Activated CD4-positive, alpha-beta memory T cell treated with anti-CD3 and anti-CD28 coated beads for 36 hours (primary cell): ENCODE results near the gene KDM1A. TPM values are rescaled to one million over a fixed set of nuclear protein-coding genes. Genes with fewer than 3 reads are reported as not detected.
A peak's percentile ranks its signal among the peaks of the same experiment; 100 is the strongest.

Source experiments
- CTCF ChIA-PET: fragments of 350-600 bp; sonication (Branson Sonifier 250); formaldehyde crosslinking; loops from one replicate; lab custom pipeline; 2021; ENCODE audit warnings: antibody characterized with exemption, inconsistent platforms; lab: Charles Lee
- POLR2A ChIA-PET: fragments of 350-600 bp; sonication (Branson Sonifier 250); formaldehyde crosslinking; loops from one replicate; lab custom pipeline; 2021; ENCODE audit warnings: antibody characterized with exemption; lab: Charles Lee
- DNase-seq: peaks from one replicate; pipeline ENCODE4 v3.0.0-alpha.2; 2020
- H3K27ac Mint-ChIP-seq: one replicate; pipeline ENCODE4 v1.8.0; 2021; ENCODE audit warnings: mixed read lengths
- H3K27me3 Mint-ChIP-seq: one replicate; pipeline ENCODE4 v1.8.0; 2021; ENCODE audit warnings: mixed read lengths
- H3K36me3 Mint-ChIP-seq: one replicate; pipeline ENCODE4 v1.8.0; 2021; ENCODE audit warnings: mixed read lengths
- H3K4me1 Mint-ChIP-seq: one replicate; pipeline ENCODE4 v1.8.0; 2021; ENCODE audit warnings: low read depth, mixed read lengths
- H3K4me3 Mint-ChIP-seq: one replicate; pipeline ENCODE4 v1.8.0; 2021; ENCODE audit warnings: mild to moderate bottlenecking, mixed read lengths
- H3K9me3 Mint-ChIP-seq: one replicate; pipeline ENCODE4 v1.8.0; 2021; ENCODE audit warnings: mixed read lengths
- intact Hi-C: fragments of 100-400 bp; cut with micrococcal nuclease; formaldehyde crosslinking; loops from one replicate; pipeline ENCODE4 v1.15.1; 2023
- total RNA-seq, 2 experiments: library from RNA; stranded (reverse); gene quantifications; one replicate each; pipeline ENCODE4 v1.2.3, GENCODE V29; 2021

Gene KDM1A
- total RNA-seq, 2 experiments from 2014 or later: 60.2 to 61.9 TPM

- H3K27me3 Mint-ChIP-seq: no peaks in the 10 kb centered on the region
- no peak for DNase-seq
- intact Hi-C loops: no loop called here
- ChIA-PET POLR2A (no interaction called here), CTCF (interaction anchor here (5.4 kb wide), 1 partner anchor 67 kb away, joined by 34 read pairs; no protein-coding TSS in a partner anchor)
- H3K9me3 Mint-ChIP-seq: no peaks in the 10 kb centered on the region
- H3K27ac Mint-ChIP-seq: no peak overlapping the region
- H3K36me3 Mint-ChIP-seq: no peaks in the 10 kb centered on the region
- H3K4me1 Mint-ChIP-seq: peaks cover 64% of the 10 kb centered on the region
- H3K4me3 Mint-ChIP-seq: no peak overlapping the region
Measured at GRCh38 chr1:23116921-23117699, 97.8 kb downstream of the KDM1A start.

GRCh38 chr1:23118407-23118806, 99.1 kb downstream of the KDM1A start:
- no peak for DNase-seq
- ChIA-PET POLR2A (interaction anchor here (1.7 to 2.4 kb wide), 3 partner anchors 8 to 50 kb away, joined by 6 to 14 read pairs (median 11); partner anchors contain the start of gene LUZP1), CTCF (interaction anchor here (4.0 to 5.4 kb wide), 2 partner anchors 19 to 65 kb away, joined by 28 to 34 read pairs; no protein-coding TSS in a partner anchor)
- no peaks in the 10 kb centered on the region for H3K27me3 Mint-ChIP-seq
- H3K27ac Mint-ChIP-seq: peak overlapping the region; percentile 77
- no peaks in the 10 kb centered on the region for H3K36me3 Mint-ChIP-seq
- no peak overlapping the region for H3K4me3 Mint-ChIP-seq
- H3K4me1 Mint-ChIP-seq: peaks cover 59% of the 10 kb centered on the region
- intact Hi-C loops: no loop called here
- no peaks in the 10 kb centered on the region for H3K9me3 Mint-ChIP-seq

GRCh38 chr1:23118957-23119792, 99.9 kb downstream of the KDM1A start:
- H3K27me3 Mint-ChIP-seq: no peaks in the 10 kb centered on the region
- peak overlapping the region; percentile 77 for H3K27ac Mint-ChIP-seq
- H3K4me3 Mint-ChIP-seq: peak overlapping the region; percentile 56
- no peaks in the 10 kb centered on the region for H3K36me3 Mint-ChIP-seq
- no peaks in the 10 kb centered on the region for H3K9me3 Mint-ChIP-seq
- POLR2A ChIA-PET: interaction anchor here (1.7 to 2.4 kb wide), 3 partner anchors 9 to 49 kb away, joined by 6 to 14 read pairs (median 11); partner anchors contain the start of gene LUZP1
- DNase-seq: peak; percentile 74
- CTCF ChIA-PET: interaction anchor here (1.3 to 5.4 kb wide), 3 partner anchors 19 to 64 kb away, joined by 3 to 34 read pairs (median 28); no protein-coding TSS in a partner anchor
- H3K4me1 Mint-ChIP-seq: peaks cover 61% of the 10 kb centered on the region
- intact Hi-C loops: loop anchor here (1.0 kb wide), 1 partner anchor 16 kb away; no protein-coding TSS in a partner anchor

- H3K4me3 Mint-ChIP-seq: no peak overlapping the region
- peaks cover 63% of the 10 kb centered on the region for H3K4me1 Mint-ChIP-seq
- ChIA-PET CTCF (interaction anchor here (0.7 to 5.4 kb wide), 5 partner anchors 18 to 63 kb away, joined by 3 to 34 read pairs (median 4); no protein-coding TSS in a partner anchor), POLR2A (interaction anchor here (2.4 kb wide), 1 partner anchor 10 kb away, joined by 11 read pairs; no protein-coding TSS in a partner anchor)
- no peaks in the 10 kb centered on the region for H3K9me3 Mint-ChIP-seq
- no peaks in the 10 kb centered on the region for H3K36me3 Mint-ChIP-seq
- H3K27ac Mint-ChIP-seq: no peak overlapping the region
- no peaks in the 10 kb centered on the region for H3K27me3 Mint-ChIP-seq
- intact Hi-C loops: no loop called here
- DNase-seq: no peak
Measured at GRCh38 chr1:23120383-23120782, 101.1 kb downstream of the KDM1A start.

- peak overlapping the region; percentile 18 for H3K27ac Mint-ChIP-seq
- no peaks in the 10 kb centered on the region for H3K9me3 Mint-ChIP-seq
- ChIA-PET CTCF (interaction anchor here (1.2 to 5.4 kb wide), 4 partner anchors 21 to 63 kb away, joined by 3 to 34 read pairs (median 4); no protein-coding TSS in a partner anchor), POLR2A (interaction anchor here (1.1 kb wide), 1 partner anchor 19 kb away, joined by 3 read pairs; no protein-coding TSS in a partner anchor)
- no peaks in the 10 kb centered on the region for H3K27me3 Mint-ChIP-seq
- DNase-seq: no peak
- intact Hi-C loops: no loop called here
- H3K36me3 Mint-ChIP-seq: no peaks in the 10 kb centered on the region
- H3K4me3 Mint-ChIP-seq: no peak overlapping the region
- H3K4me1 Mint-ChIP-seq: peaks cover 67% of the 10 kb centered on the region
Measured at GRCh38 chr1:23122023-23122748, 102.9 kb downstream of the KDM1A start.

GRCh38 chr1:23122796-23123195, 103.5 kb downstream of the KDM1A start:
- ChIA-PET POLR2A (no interaction called here), CTCF (interaction anchor here (1.2 to 1.5 kb wide), 3 partner anchors 22 to 62 kb away, joined by 3 to 6 read pairs (median 3); no protein-coding TSS in a partner anchor)
- H3K27ac Mint-ChIP-seq: no peak overlapping the region
- no peaks in the 10 kb centered on the region for H3K36me3 Mint-ChIP-seq
- H3K9me3 Mint-ChIP-seq: no peaks in the 10 kb centered on the region
- H3K4me1 Mint-ChIP-seq: peaks cover 64% of the 10 kb centered on the region
- DNase-seq: no peak
- H3K4me3 Mint-ChIP-seq: no peak overlapping the region
- intact Hi-C loops: no loop called here
- no peaks in the 10 kb centered on the region for H3K27me3 Mint-ChIP-seq

GRCh38 chr1:23123528-23123927, 104.3 kb downstream of the KDM1A start:
- Mint-ChIP-seq H3K9me3 (no peaks in the 10 kb centered on the region), H3K27me3 (no peaks in the 10 kb centered on the region), H3K4me1 (peaks cover 61% of the 10 kb centered on the region), H3K36me3 (no peaks in the 10 kb centered on the region), H3K4me3 (no peak overlapping the region), H3K27ac (no peak overlapping the region)
- CTCF ChIA-PET: interaction anchor here (1.0 to 1.5 kb wide), 3 partner anchors 24 to 61 kb away, joined by 3 to 6 read pairs (median 3); no protein-coding TSS in a partner anchor
- POLR2A ChIA-PET: no interaction called here
- intact Hi-C loops: no loop called here
- no peak for DNase-seq

GRCh38 chr1:23124259-23125026, 105.2 kb downstream of the KDM1A start:
- Mint-ChIP-seq H3K27ac (peak overlapping the region; percentile 70), H3K4me3 (no peak overlapping the region)

GRCh38 chr1:23125489-23125888, 106.2 kb downstream of the KDM1A start:
- CTCF ChIA-PET: interaction anchor here (1.2 to 1.9 kb wide), 2 partner anchors 42 to 59 kb away, joined by 4 to 8 read pairs; no protein-coding TSS in a partner anchor
- Mint-ChIP-seq H3K4me3 (no peak overlapping the region), H3K27me3 (no peaks in the 10 kb centered on the region), H3K4me1 (peaks cover 46% of the 10 kb centered on the region), H3K36me3 (no peaks in the 10 kb centered on the region), H3K9me3 (no peaks in the 10 kb centered on the region), H3K27ac (peak overlapping the region; percentile 26)
- no peak for DNase-seq
- POLR2A ChIA-PET: interaction anchor here (1.0 kb wide), 1 partner anchor 25 kb away, joined by 5 read pairs; no protein-coding TSS in a partner anchor
- intact Hi-C loops: loop anchor here (2.0 kb wide), 1 partner anchor 17 kb away; no protein-coding TSS in a partner anchor

More at GRCh38 chr1:23124259-23125026, 105.2 kb downstream of the KDM1A start:
- peaks cover 52% of the 10 kb centered on the region for H3K4me1 Mint-ChIP-seq
- no peaks in the 10 kb centered on the region for H3K36me3 Mint-ChIP-seq
- H3K27me3 Mint-ChIP-seq: no peaks in the 10 kb centered on the region
- CTCF ChIA-PET: interaction anchor here (0.8 to 1.9 kb wide), 4 partner anchors 25 to 60 kb away, joined by 3 to 8 read pairs (median 4); no protein-coding TSS in a partner anchor
- intact Hi-C loops: loop anchor here (1.0 to 2.0 kb wide), 2 partner anchors 16 to 25 kb away; no protein-coding TSS in a partner anchor
- POLR2A ChIA-PET: interaction anchor here (1.0 kb wide), 1 partner anchor 24 kb away, joined by 5 read pairs; no protein-coding TSS in a partner anchor
- H3K9me3 Mint-ChIP-seq: no peaks in the 10 kb centered on the region
- no peak for DNase-seq

- H3K36me3 Mint-ChIP-seq: no peaks in the 10 kb centered on the region
- H3K4me3 Mint-ChIP-seq: no peak overlapping the region
- H3K27ac Mint-ChIP-seq: no peak overlapping the region
- POLR2A ChIA-PET: no interaction called here
- intact Hi-C loops: no loop called here
- CTCF ChIA-PET: interaction anchor here (1.3 kb wide), 1 partner anchor 59 kb away, joined by 4 read pairs; no protein-coding TSS in a partner anchor
- no peaks in the 10 kb centered on the region for H3K27me3 Mint-ChIP-seq
- peaks cover 43% of the 10 kb centered on the region for H3K4me1 Mint-ChIP-seq
- H3K9me3 Mint-ChIP-seq: no peaks in the 10 kb centered on the region
- DNase-seq: no peak
Measured at GRCh38 chr1:23126200-23126599, 106.9 kb downstream of the KDM1A start.
